Urothelium cell line (cell line): Measurements from ENCODE around the gene LEAP2.
A peak's percentile ranks its signal among the peaks of the same experiment; 100 is the strongest.
"Not testable (repeated sequence)": the region's sequence is repeated elsewhere in the genome, so short reads cannot be mapped to it uniquely, and the experiment has no call there.

Experiments used
- DNase-seq: peaks from one replicate; pipeline ENCODE4 v3.0.0; 2011; ENCODE audit warnings: low spot score, mixed read lengths
- FAIRE-seq: peaks from 2 replicates; lab custom pipeline; 2011; peaks lifted over from hg19 to GRCh38; lab: Jason Lieb, UNC

The LEAP2 gene

DNA sequence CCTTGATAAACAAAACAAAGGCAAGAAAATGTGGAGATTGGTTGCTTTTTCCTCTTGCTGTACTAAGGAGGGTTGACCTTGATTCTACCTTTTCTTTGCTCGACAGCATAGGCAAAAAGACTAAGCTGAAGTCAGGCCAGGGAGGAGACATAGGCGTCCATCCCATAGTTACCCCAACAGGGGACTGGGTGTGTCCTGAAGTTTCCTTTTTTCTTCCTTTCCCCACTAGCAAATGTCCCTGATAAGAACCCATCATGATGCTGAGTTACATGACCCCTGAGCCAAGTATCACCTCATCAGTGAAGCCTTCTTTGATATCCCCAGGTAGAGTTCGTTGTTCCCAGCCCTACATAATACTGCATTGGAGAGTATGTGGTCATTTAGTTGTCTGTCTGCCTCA, 33.2 kb upstream of the LEAP2 start:
- no peak for FAIRE-seq

DNA sequence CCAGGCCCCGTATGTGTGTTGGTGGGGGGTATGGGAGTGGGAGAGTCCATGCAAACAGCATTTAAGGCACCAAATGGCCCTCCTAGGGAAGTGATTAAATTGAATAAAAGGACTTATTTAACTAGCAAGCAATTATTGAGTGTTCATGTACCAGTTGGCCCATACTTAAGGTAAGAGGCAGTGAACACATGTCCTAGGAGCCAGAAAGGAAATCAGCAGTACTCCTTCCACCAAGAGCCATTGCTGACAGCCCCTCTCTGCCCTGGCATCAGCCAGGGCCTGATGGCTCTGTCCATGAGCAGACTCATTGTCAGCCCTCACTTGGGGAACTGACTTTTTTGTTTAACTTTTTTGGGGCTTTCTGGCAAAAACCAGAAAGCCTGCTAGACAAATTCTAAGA, 32.6 kb upstream of the LEAP2 start:
- DNase-seq (no peak), FAIRE-seq (no peak)

More for the DNA sequence above, 33.2 kb upstream of the LEAP2 start:
- DNase-seq = no peak

GRCh38 chr5:132841305-132841704, 32.2 kb upstream of the LEAP2 start:
- FAIRE-seq (no peak), DNase-seq (no peak)

GRCh38 chr5:132848270-132848669, 25.2 kb upstream of the LEAP2 start:
- DNase-seq = no peak
- no peak for FAIRE-seq

GRCh38 chr5:132849347-132849746, 24.1 kb upstream of the LEAP2 start:
- DNase-seq = no peak

DNA sequence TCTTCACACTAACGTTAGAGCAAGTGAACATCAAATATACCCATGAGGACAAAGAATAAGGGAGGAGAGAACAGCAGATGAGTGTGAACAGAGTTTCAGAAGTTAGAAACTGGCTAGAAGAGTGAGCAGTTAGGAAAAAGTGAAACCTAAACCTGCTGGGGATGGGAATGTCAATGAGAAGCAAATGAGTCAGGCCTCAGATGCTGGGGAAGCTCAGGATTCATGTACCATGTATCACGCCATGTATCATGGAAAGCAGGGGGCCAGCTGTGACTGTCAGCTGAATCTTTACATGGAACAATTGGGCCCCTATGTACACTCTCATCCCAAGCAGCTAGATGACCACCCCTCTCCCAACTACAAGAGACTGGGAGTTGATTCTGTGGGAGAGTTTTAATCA, 23.4 kb upstream of the LEAP2 start:
- FAIRE-seq (no peak), DNase-seq (no peak)

More at GRCh38 chr5:132849347-132849746, 24.1 kb upstream of the LEAP2 start:
- FAIRE-seq = no peak

GRCh38 chr5:132853323-132853722, 20.1 kb upstream of the LEAP2 start:
- DNase-seq (no peak), FAIRE-seq (no peak)

DNA sequence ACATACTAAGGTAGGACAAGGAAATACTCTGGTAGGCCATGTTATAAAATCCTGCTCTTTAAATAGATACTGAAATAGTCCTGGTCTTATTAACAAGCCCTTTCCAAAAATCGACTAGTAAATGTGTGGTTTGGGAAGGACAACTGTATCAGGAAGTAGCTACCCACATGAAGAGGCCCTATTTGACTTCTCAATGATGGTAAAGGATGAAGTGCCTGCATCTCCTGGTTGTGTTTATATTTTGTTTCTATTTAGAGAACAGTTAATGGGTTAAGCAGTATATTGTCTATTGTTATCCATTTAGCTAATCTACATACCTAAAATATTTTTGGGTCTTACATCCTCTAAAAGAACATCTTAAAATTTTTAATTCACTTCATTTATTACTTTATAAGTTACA, 19.7 kb upstream of the LEAP2 start:
- no peak for DNase-seq
- FAIRE-seq = no peak

- DNase-seq = no peak
Observed at GRCh38 chr5:132854301-132854700, 19.2 kb upstream of the LEAP2 start.

DNA sequence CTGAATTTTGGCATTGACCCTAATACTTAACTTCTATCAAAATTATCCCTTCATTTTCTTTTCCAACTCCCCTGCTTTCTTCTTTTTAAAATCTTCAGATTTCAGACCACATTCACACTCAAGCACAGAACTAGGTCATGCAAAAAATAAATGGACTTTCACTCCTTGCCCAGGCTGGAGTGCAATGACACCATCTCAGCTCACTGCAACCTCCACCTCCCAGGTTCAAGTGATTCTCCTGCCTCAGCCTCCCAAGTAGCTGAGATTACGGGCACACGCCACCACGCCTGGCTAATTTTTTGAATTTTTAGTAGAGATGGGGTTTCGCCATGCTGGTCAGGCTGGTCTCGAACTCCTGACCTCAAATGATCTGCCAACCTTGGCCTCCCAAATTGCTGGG, 18.5 kb upstream of the LEAP2 start:
- FAIRE-seq, DNase-seq: not testable (repeated sequence)

More at GRCh38 chr5:132854301-132854700, 19.2 kb upstream of the LEAP2 start:
- FAIRE-seq = no peak

DNA sequence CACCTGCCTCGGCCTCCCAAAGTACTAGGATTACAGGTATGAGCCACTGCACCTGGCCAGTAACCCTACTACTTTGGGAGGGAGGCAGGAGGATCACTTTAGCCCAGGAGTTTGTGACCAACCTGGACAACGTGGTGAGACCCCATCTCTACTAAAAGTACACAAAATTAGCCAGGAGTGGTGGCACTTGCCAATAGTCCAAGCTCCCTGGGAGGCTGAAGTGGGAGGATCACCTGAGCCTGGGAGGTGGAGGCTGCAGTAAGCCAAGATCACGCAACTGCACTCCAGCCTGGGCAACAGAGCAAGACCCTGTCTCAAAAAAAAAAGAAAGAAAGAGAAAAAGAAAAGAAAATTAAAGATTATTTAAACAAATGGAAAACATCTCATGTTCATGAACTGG, 17.5 kb upstream of the LEAP2 start:
- FAIRE-seq (no peak), DNase-seq (no peak)

DNA sequence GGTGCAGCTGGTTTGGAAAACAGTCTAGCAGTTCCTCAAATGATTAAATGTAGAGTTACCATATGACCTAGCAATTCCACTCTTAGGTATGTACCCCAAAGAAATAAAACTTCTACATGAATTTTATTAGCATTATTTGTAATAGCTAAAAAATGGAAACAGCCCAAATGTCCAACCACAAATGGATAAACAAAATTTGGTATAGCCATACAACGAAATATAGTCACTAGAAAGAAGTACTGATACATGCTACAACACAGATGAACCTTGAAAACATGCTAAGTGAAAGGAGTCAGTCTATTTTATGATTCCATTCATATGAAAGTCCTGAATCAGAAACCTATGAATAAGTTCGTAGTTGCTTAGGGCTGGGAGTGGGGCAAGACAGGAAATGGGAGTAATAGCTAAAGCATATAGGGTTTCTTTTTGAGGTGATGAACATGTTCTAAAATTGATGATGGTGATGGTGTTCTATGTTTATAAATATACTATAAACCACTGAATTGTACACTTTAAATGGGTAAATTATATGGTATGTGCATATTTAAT, 13.5 kb upstream of the LEAP2 start:
- FAIRE-seq (no peak), DNase-seq (no peak)

DNA sequence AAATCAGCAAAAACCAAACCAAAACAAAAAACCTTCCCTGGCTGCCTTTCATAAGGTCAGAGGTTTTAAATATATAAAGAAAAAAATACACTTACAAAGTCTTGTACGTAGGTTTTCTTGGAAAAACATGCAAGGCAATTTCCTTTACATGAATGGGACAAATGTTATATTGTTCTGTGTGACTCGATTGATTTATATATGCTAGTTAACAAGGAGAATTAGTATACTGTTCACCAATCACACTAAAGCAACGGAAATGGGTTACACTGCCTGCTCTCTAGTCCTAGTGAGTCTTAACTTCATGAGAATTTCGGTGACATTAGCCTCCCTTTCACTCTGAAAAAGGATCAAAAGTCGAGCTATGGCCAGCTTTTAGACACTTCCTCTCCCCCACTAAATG, 12.7 kb upstream of the LEAP2 start:
- DNase-seq = no peak
- FAIRE-seq = no peak

- no peak for FAIRE-seq
Observed at GRCh38 chr5:132865668-132866341, 7.7 kb upstream of the LEAP2 start.

DNA sequence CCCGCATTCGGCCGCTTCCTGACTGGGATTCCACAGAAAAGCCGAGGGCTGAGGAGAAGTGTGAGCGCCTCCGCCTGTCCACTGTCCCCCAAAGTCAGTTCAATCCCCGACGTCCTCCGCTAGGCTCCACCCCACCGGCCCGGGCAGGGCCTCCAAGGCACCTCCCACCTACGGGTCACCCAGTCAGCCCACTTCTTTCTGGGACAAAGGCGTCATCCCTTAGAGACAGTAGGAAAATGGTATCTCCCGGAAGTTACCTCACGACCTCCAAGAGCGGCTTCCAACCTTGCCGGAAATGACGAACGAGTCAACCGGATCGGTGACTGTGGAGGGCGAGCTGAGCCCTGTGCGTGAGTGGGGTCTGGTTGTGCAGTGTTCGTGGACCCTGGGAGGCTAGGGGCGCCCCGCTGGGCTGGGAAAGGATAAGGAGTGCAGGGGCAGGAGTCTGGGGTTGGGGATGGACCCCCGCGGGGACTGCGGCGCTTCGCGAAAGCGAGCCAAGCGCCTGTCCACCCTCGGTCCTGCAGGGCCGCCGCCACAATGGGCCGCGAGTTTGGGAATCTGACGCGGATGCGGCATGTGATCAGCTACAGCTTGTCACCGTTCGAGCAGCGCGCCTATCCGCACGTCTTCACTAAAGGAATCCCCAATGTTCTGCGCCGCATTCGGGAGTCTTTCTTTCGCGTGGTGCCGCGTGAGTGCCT, 7.0 kb upstream of the LEAP2 start, which contains the start of the genes GDF9 and UQCRQ:
GDF9 (minus strand) TSS at position 128 of the 704 bp plus-strand sequence. CDS start 1,936 bp downstream, outside the sequence.
UQCRQ (plus strand) TSS at position 301 of the 704 bp plus-strand sequence; CDS start at position 541, 240 bp downstream.
- peak; percentile 99 for DNase-seq
- FAIRE-seq = peak; percentile 84

More at GRCh38 chr5:132865668-132866341, 7.7 kb upstream of the LEAP2 start:
- DNase-seq = no peak

GRCh38 chr5:132867046-132867451, 6.4 kb upstream of the LEAP2 start:
- DNase-seq (no peak), FAIRE-seq (no peak)

GRCh38 chr5:132868754-132869153, 4.7 kb upstream of the LEAP2 start:
- DNase-seq (no peak), FAIRE-seq (no peak)

DNA sequence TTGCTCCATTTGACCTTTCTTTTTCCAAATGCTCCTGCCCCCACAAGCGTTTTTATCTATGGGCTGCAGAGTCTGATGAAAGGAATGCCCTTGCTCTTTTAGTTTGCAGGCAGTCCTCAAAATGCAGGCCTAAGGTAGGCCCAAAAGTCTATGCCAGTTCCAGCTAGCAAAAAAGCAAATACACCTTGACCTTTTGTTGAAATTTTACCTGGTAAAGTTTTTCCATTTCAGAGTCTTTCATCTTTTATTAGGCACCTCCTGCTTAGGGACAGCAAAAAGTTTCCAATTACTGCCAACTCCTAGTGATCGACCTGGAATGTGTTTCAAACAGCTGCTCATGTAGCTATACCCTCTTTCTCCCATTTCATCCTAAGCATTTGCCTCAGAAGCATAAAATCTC, 2.7 kb upstream of the LEAP2 start:
- FAIRE-seq (no peak), DNase-seq (no peak)

GRCh38 chr5:132871459-132872284, 1.8 kb upstream of the LEAP2 start:
- DNase-seq (no peak), FAIRE-seq (no peak)

GRCh38 chr5:132872788-132873118, 715 bp upstream of the LEAP2 start:
- DNase-seq (no peak), FAIRE-seq (no peak)

DNA sequence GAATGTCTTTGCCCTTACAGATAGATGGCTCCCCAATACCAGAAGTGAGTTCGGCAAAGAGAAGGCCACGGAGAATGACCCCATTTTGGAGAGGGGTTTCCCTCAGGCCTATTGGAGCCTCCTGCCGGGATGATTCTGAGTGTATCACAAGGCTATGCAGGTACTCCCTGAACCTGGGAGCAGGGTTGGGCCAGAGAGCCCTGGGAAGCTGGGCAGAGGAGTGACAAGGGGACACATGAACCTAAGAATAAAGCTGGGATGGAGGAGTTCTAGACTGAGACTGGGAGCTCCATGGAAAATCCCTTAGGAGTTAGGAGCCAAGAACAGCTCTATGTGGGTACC, 433 bp downstream of the LEAP2 start:
- DNase-seq = no peak
- no peak for FAIRE-seq
